GM12891 (cell line): Measurements from ENCODE around the gene MLLT11.

Experiments
- POLR2A ChIP-seq: IDR thresholded peaks from 2 replicates; pipeline ENCODE4 v1.6.1; 2011; ENCODE audit warnings: low read depth, low read length, control low read depth
- POLR2AphosphoS5 ChIP-seq: IDR thresholded peaks from 2 replicates; pipeline ENCODE4 v1.6.1; 2011; ENCODE audit warnings: low read depth, low read length, control low read depth
- TAF1 ChIP-seq: IDR thresholded peaks from 2 replicates; pipeline ENCODE4 v1.6.1; 2011; ENCODE audit warnings: low read depth, low read length, control low read depth

DNA sequence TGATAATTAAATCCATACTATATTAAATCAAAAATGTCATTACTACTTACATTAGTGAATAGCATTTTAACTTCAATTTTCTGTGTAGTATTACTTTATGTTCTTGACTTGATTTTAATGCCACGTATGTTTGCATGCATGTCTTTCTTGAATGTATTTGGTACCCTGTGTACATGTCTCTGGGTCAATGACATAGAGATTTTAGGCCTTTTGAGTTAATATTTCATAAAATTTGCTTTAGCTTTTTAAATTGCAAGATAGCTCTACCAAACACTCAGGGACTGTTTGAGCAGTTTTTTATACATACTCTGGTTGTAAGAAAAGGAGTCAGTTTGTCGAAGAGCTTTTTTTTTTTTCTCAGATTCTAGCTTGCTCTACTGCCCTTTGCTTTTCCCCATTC lies 1.5 kb downstream of the MLLT11 start:
- TF ChIP-seq TAF1 (no peak), POLR2AphosphoS5 (no peak), POLR2A (no peak)
